Brain microvascular endothelial cell (primary cell): ENCODE results near the gene CYP26B1.
A peak's percentile ranks its signal among the peaks of the same experiment; 100 is the strongest.

ENCODE experiments used
- DNase-seq: peaks from one replicate; pipeline ENCODE4 v3.0.0-alpha.2; 2020
- H3K27ac ChIP-seq: fragments of 250-450 bp; sonication (Bioruptor Pico); 2 replicates; pipeline ENCODE4 v1.5.1; 2020; ENCODE audit warnings: mild to moderate bottlenecking, moderate library complexity
- H3K27me3 ChIP-seq: fragments of 250-450 bp; sonication (Bioruptor Pico); replicated peaks from 2 replicates; pipeline ENCODE4 v1.5.1; 2020; ENCODE audit warnings: mild to moderate bottlenecking
- H3K36me3 ChIP-seq: fragments of 250-450 bp; sonication (Bioruptor Pico); replicated peaks from 2 replicates; pipeline ENCODE4 v1.5.1; 2020; ENCODE audit warnings: mild to moderate bottlenecking
- H3K4me3 ChIP-seq: 2 replicates; pipeline ENCODE4 v1.5.1; 2011; ENCODE audit warnings: low read depth, mild to moderate bottlenecking, control low read depth, low read length, moderate library complexity
- CTCF ChIP-seq: IDR thresholded peaks from 2 replicates; pipeline ENCODE4 v1.5.1; 2011; ENCODE audit warnings: low read depth, mild to moderate bottlenecking, moderate library complexity, low read length, control low read depth, inconsistent platforms; ENCODE audit errors: missing control alignments
- in situ Hi-C: cut with HindIII; loops from 2 replicates; pipeline ENCODE4 v1.10.0; 2017; ENCODE audit warnings: low sequenced_read_pairs, low pct_ligation_motif_present

Gene CYP26B1

GRCh38 chr2:72173640-72174321, 26.1 kb upstream of the CYP26B1 start:
- H3K27me3 ChIP-seq, result no peaks in the 10 kb centered on the region
- peak overlapping the region; percentile 45 for H3K27ac ChIP-seq
- peak; percentile 69 for DNase-seq
- no peak overlapping the region for H3K4me3 ChIP-seq
- TF ChIP-seq CTCF, result no peak
- in situ Hi-C loops, result no loop called here
- H3K36me3 ChIP-seq, result no peaks in the 10 kb centered on the region

GRCh38 chr2:72172478-72172877, 24.8 kb upstream of the CYP26B1 start:
- Histone ChIP-seq H3K27ac (no peak overlapping the region), H3K36me3 (no peaks in the 10 kb centered on the region), H3K4me3 (no peak overlapping the region), H3K27me3 (no peaks in the 10 kb centered on the region)
- DNase-seq, result no peak
- no peak for TF ChIP-seq CTCF
- in situ Hi-C loops, result no loop called here

- Histone ChIP-seq H3K27me3 (no peaks in the 10 kb centered on the region), H3K36me3 (no peaks in the 10 kb centered on the region), H3K27ac (no peak overlapping the region), H3K4me3 (no peak overlapping the region)
- DNase-seq, result no peak
- in situ Hi-C loops, result no loop called here
- TF ChIP-seq CTCF, result no peak
Measured at GRCh38 chr2:72166279-72166678, 18.6 kb upstream of the CYP26B1 start.

- in situ Hi-C loops, result no loop called here
Measured at GRCh38 chr2:72165792-72166191, 18.1 kb upstream of the CYP26B1 start.

GRCh38 chr2:72162574-72162973, 14.9 kb upstream of the CYP26B1 start:
- H3K27ac ChIP-seq, result no peak overlapping the region
- in situ Hi-C loops, result no loop called here
- no peaks in the 10 kb centered on the region for H3K27me3 ChIP-seq
- no peak for DNase-seq
- TF ChIP-seq CTCF, result no peak
- no peak overlapping the region for H3K4me3 ChIP-seq
- H3K36me3 ChIP-seq, result no peaks in the 10 kb centered on the region

More at GRCh38 chr2:72165792-72166191, 18.1 kb upstream of the CYP26B1 start:
- no peak overlapping the region for H3K27ac ChIP-seq
- no peak for DNase-seq
- H3K36me3 ChIP-seq, result no peaks in the 10 kb centered on the region
- no peak overlapping the region for H3K4me3 ChIP-seq
- no peaks in the 10 kb centered on the region for H3K27me3 ChIP-seq
- TF ChIP-seq CTCF, result no peak
